Measurements from ENCODE around the gene SMCO1. TPM values are rescaled to one million over a fixed set of nuclear protein-coding genes. Genes with fewer than 3 reads are reported as not detected.

The SMCO1 gene
- total and polyA plus RNA-seq, 2 donors (not counting 3 experiments of a cell fraction or from before 2014, with no cell fraction given), result not detected

DNA sequence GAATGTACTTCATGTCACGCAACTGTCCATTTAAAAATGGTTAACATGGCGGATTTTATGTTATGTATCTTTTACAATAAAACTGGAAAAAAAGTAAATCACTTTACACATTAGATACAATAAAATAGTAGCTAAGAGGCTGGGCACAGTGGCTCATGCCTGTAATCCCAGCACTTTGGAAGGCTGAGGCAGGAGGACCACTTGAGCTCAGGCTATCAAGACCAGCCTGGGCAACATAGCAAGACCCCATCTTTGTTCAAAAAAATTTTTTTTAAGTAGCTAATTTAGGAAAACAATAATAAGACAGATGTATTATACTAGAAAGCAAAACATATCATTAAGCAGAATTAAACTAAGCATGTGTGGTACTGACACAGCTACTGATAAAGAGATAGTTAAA lies 23.1 kb downstream of the SMCO1 start:
- ChIA-PET POLR2A (no interaction called here), CTCF (interaction anchor here (0.6 kb wide), 1 partner anchor 21 kb away, joined by 3 read pairs; no protein-coding TSS in a partner anchor)
- Histone ChIP-seq H3K27me3 (ENCODE audit: control insufficient read depth in 2 of 2, insufficient read depth in 2 of 2, low read length in 2 of 2) (no peaks in the 10 kb centered on the region), H3K9me1 (replicated peaks; ENCODE audit: control insufficient read depth, extremely low read depth, insufficient read depth, low read length) (no peaks in the 10 kb centered on the region), H3K9me3 (replicated peaks; ENCODE audit: control insufficient read depth, insufficient read depth, low read length) (no peaks in the 10 kb centered on the region), H3K27ac (ENCODE audit: insufficient read depth, low read depth, low read length) (no peak overlapping the region), H3K4me3 (replicated peaks in 1 of 3; ENCODE audit: insufficient read depth in 1 of 3, low read depth in 1 of 3, low read length in 3 of 3) (no peak overlapping the region), H3K4me1 (ENCODE audit: control insufficient read depth, extremely low read depth, insufficient read depth, low read length) (no peaks in the 10 kb centered on the region), H3K4me2 (ENCODE audit: insufficient read depth, low read length) (no peak overlapping the region), H3K9ac (replicated peaks; ENCODE audit: extremely low read depth, insufficient read depth, low read length) (no peak overlapping the region), H3K79me2 (ENCODE audit: control insufficient read depth, insufficient read depth, low read length) (peaks cover 85% of the 10 kb centered on the region), H4K20me1 (replicated peaks; ENCODE audit: control insufficient read depth, extremely low read depth, insufficient read depth, low read length) (peaks cover 6% of the 10 kb centered on the region), H3K36me3 (ENCODE audit: control insufficient read depth in 2 of 2, extremely low read depth in 1 of 2, insufficient read depth in 2 of 2, low read length in 2 of 2) (peaks cover 3 to 4% of the 10 kb centered on the region in 2 experiments), H2AFZ (ENCODE audit: low read depth, low read length) (no peak overlapping the region)
- no TSS peak for BruUV-seq (replicated peaks)
- no peak for FAIRE-seq
- DNase-seq (ENCODE audit: low read depth, low spot score), result no peak
- intact Hi-C loops (cut with micrococcal nuclease), result no loop called here
- no peak for TF ChIP-seq POLR2AphosphoS5 (IDR thresholded peaks at IDR 0.05; ENCODE audit: insufficient read depth, low read depth, low read length)
- TF ChIP-seq, protein P1, sequence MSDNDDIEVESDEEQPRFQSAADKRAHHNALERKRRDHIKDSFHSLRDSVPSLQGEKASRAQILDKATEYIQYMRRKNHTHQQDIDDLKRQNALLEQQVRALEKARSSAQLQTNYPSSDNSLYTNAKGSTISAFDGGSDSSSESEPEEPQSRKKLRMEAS (IDR thresholded peaks at IDR 0.05; ENCODE audit: insufficient read depth, insufficient read length), result no peak
- TF ChIP-seq, protein P2, sequence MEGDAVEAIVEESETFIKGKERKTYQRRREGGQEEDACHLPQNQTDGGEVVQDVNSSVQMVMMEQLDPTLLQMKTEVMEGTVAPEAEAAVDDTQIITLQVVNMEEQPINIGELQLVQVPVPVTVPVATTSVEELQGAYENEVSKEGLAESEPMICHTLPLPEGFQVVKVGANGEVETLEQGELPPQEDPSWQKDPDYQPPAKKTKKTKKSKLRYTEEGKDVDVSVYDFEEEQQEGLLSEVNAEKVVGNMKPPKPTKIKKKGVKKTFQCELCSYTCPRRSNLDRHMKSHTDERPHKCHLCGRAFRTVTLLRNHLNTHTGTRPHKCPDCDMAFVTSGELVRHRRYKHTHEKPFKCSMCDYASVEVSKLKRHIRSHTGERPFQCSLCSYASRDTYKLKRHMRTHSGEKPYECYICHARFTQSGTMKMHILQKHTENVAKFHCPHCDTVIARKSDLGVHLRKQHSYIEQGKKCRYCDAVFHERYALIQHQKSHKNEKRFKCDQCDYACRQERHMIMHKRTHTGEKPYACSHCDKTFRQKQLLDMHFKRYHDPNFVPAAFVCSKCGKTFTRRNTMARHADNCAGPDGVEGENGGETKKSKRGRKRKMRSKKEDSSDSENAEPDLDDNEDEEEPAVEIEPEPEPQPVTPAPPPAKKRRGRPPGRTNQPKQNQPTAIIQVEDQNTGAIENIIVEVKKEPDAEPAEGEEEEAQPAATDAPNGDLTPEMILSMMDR (IDR thresholded peaks at IDR 0.05; ENCODE audit: extremely low read depth in 1 of 2, insufficient read depth in 1 of 2, low read depth in 1 of 2, low read length in 2 of 2), result no peak
- no peak for TF ChIP-seq POLR2A (IDR thresholded peaks at IDR 0.05; ENCODE audit: low read depth, low read length)
- TF ChIP-seq JUN (IDR thresholded peaks at IDR 0.05; ENCODE audit: borderline replicate concordance, insufficient read depth, insufficient read length, low read depth), result no peak
- TF ChIP-seq EZH2 (IDR thresholded peaks at IDR 0.05; ENCODE audit: borderline replicate concordance, low read depth, low read length, severe bottlenecking), result no peak
- no peak for TF ChIP-seq MYC (IDR thresholded peaks at IDR 0.05; ENCODE audit: low read depth, low read length)
- no peak for TF ChIP-seq GATA2 (IDR thresholded peaks at IDR 0.05; ENCODE audit: insufficient read depth, insufficient read length, low read depth, low read length)
- TF ChIP-seq FOS (IDR thresholded peaks at IDR 0.05; ENCODE audit: borderline replicate concordance, insufficient read depth, low read length), result no peak
- dilution Hi-C loops (cut with MboI; ENCODE audit: extremely low pct_ligation_motif_present, low sequenced_read_pairs), result no loop called here

All from endothelial cell of umbilical vein (primary cell).